Right atrium auricular region (tissue), 2 donors: ENCODE data around the gene MTCL3.
A peak's percentile ranks its signal among the peaks of the same experiment; 100 is the strongest.

Experiments
- DNase-seq: peaks from one replicate; pipeline ENCODE4 v3.0.0-alpha.2; 2019; ENCODE audit warnings: low spot score
- H3K27ac ChIP-seq, 2 donors: fragments of 200-600 bp; sonication (generic); 1 replicate in 1 of 2; 2 replicates in 1 of 2; pipeline ENCODE4 v1.5.1; 2016 to 2019
- H3K27me3 ChIP-seq, 2 donors: fragments of 200-600 bp; sonication (generic); one replicate each; pipeline versions ENCODE4 v1.5.1 to v1.6.0; 2017 to 2019
- H3K36me3 ChIP-seq: fragments of 200-600 bp; sonication (generic); one replicate; pipeline ENCODE4 v1.5.1; 2016
- H3K4me1 ChIP-seq, 2 donors: fragments of 200-600 bp; sonication (generic); one replicate each; pipeline versions ENCODE4 v1.5.1 to v1.6.0; 2017 to 2019
- H3K4me3 ChIP-seq, 2 donors: fragments of 200-600 bp; sonication (generic); 1 replicate in 1 of 2; 2 replicates in 1 of 2; pipeline ENCODE4 v1.5.1; 2017 to 2019; ENCODE audit warnings: mild to moderate bottlenecking in 1 of 2, moderate library complexity in 1 of 2
- H3K9me3 ChIP-seq, 2 donors: fragments of 200-600 bp; sonication (generic); one replicate each; pipeline ENCODE4 v1.5.1; 2019
- CTCF ChIP-seq, 2 donors: fragments of 200-600 bp; sonication (generic); IDR thresholded peaks; one replicate each; pipeline ENCODE4 v1.5.1; 2019; ENCODE audit warnings: antibody characterized with exemption in 2 of 2

Gene MTCL3

GRCh38 chr6:127475135-127475822 lies 43.9 kb downstream of the MTCL3 start:
- TF ChIP-seq CTCF (IDR thresholded peaks at IDR 0.05), result no peak
- no peaks in the 10 kb centered on the region for H3K4me1 ChIP-seq
- no peaks in the 10 kb centered on the region for H3K36me3 ChIP-seq
- DNase-seq, result no peak
- H3K27ac ChIP-seq, result no peak overlapping the region
- no peaks in the 10 kb centered on the region for H3K27me3 ChIP-seq
- no peaks in the 10 kb centered on the region for H3K9me3 ChIP-seq
- no peak overlapping the region for H3K4me3 ChIP-seq

GRCh38 chr6:127471379-127472255 lies 47.5 kb downstream of the MTCL3 start:
- TF ChIP-seq CTCF (IDR thresholded peaks at IDR 0.05), result no peak
- DNase-seq, result no peak
- H3K27me3 ChIP-seq, result no peaks in the 10 kb centered on the region
- no peaks in the 10 kb centered on the region for H3K9me3 ChIP-seq
- no peak overlapping the region for H3K27ac ChIP-seq
- H3K4me3 ChIP-seq, result no peak overlapping the region
- no peaks in the 10 kb centered on the region for H3K4me1 ChIP-seq
- H3K36me3 ChIP-seq, result no peaks in the 10 kb centered on the region

GRCh38 chr6:127468936-127469335 lies 50.2 kb downstream of the MTCL3 start:
- no peak overlapping the region for H3K4me3 ChIP-seq
- H3K27ac ChIP-seq, result no peak overlapping the region
- no peaks in the 10 kb centered on the region for H3K27me3 ChIP-seq
- TF ChIP-seq CTCF (IDR thresholded peaks at IDR 0.05), result no peak
- DNase-seq, result no peak
- H3K36me3 ChIP-seq, result no peaks in the 10 kb centered on the region
- H3K9me3 ChIP-seq, result no peaks in the 10 kb centered on the region
- no peaks in the 10 kb centered on the region for H3K4me1 ChIP-seq

GRCh38 chr6:127466416-127466815 lies 52.7 kb downstream of the MTCL3 start:
- Histone ChIP-seq H3K27me3 (no peaks in the 10 kb centered on the region), H3K27ac (no peak overlapping the region), H3K9me3 (no peaks in the 10 kb centered on the region), H3K4me1 (no peaks in the 10 kb centered on the region), H3K4me3 (no peak overlapping the region), H3K36me3 (no peaks in the 10 kb centered on the region)
- TF ChIP-seq CTCF (IDR thresholded peaks at IDR 0.05), result no peak
- DNase-seq, result no peak

- peak; percentile 30 to 85 for TF ChIP-seq CTCF (IDR thresholded peaks at IDR 0.05)
- H3K4me1 ChIP-seq, result no peaks in the 10 kb centered on the region
- DNase-seq, result peak; percentile 67
- peak overlapping the region; percentile 33 to 44 for H3K27ac ChIP-seq
- no peaks in the 10 kb centered on the region for H3K36me3 ChIP-seq
- H3K9me3 ChIP-seq, result no peaks in the 10 kb centered on the region
- no peaks in the 10 kb centered on the region for H3K27me3 ChIP-seq
- no peak overlapping the region for H3K4me3 ChIP-seq
Measured at GRCh38 chr6:127464881-127465459, 54.2 kb downstream of the MTCL3 start.
